SU-DHL-6 (cell line): ENCODE data around the gene LCE1A.

Experiments used
- H2AFZ ChIP-seq: fragments of 200-600 bp; sonication (generic); 2 replicates; pipeline ENCODE4 v1.6.1; 2014; ENCODE audit warnings: low read depth, mild to moderate bottlenecking, moderate library complexity, mixed read lengths, antibody characterized with exemption, low read length; ENCODE audit not compliant: severe bottlenecking
- H3F3A ChIP-seq: fragments of 200-600 bp; shearing (Covaris generic); 2 replicates; pipeline ENCODE4 v1.6.0; 2016; ENCODE audit warnings: antibody characterized with exemption, mild to moderate bottlenecking; ENCODE audit not compliant: insufficient read depth
- H3K27ac ChIP-seq: fragments of 200-600 bp; sonication (generic); 2 replicates; pipeline ENCODE4 v1.5.1; 2016; ENCODE audit warnings: low read depth, mild to moderate bottlenecking, low read length, moderate library complexity, mixed read lengths
- H3K27me3 ChIP-seq: fragments of 200-600 bp; sonication (generic), shearing (Covaris generic); 2 replicates; pipeline ENCODE4 v1.6.0; 2014; ENCODE audit warnings: mild to moderate bottlenecking, low read length
- H3K36me3 ChIP-seq: fragments of 200-600 bp; sonication (generic); 2 replicates; pipeline ENCODE4 v1.6.1; 2014; ENCODE audit warnings: mild to moderate bottlenecking, low read length, mixed read lengths
- H3K4me2 ChIP-seq: fragments of 300-600, 200-600 bp; shearing (Covaris generic), sonication (generic); 2 replicates; pipeline ENCODE4 v1.6.0; 2014; ENCODE audit warnings: low read length, low read depth, mild to moderate bottlenecking; ENCODE audit not compliant: poor library complexity, severe bottlenecking
- H3K4me3 ChIP-seq: fragments of 200-600 bp; sonication (generic); 2 replicates; pipeline ENCODE4 v1.5.1; 2014; ENCODE audit warnings: antibody characterized with exemption, low read length, mild to moderate bottlenecking, mixed read lengths; ENCODE audit not compliant: insufficient read depth, poor library complexity, severe bottlenecking
- H3K79me2 ChIP-seq: fragments of 200-600 bp; sonication (generic); 2 replicates; pipeline ENCODE4 v1.6.1; 2014; ENCODE audit warnings: mild to moderate bottlenecking, low read length, moderate library complexity; ENCODE audit not compliant: insufficient read depth
- H3K9ac ChIP-seq: fragments of 200-600 bp; sonication (generic); 2 replicates; pipeline ENCODE4 v1.7.0; 2014; ENCODE audit warnings: mild to moderate bottlenecking, low read length
- H3K9me2 ChIP-seq: fragments of 200-600 bp; sonication (generic); replicated peaks from 2 replicates; pipeline ENCODE4 v1.6.1; 2014; ENCODE audit warnings: low read length; ENCODE audit not compliant: insufficient read depth
- H3K9me3 ChIP-seq: fragments of 200-600 bp; sonication (generic); 2 replicates; pipeline ENCODE4 v1.6.1; 2014; ENCODE audit warnings: low read length, mixed read lengths; ENCODE audit not compliant: insufficient read depth
- H4K20me1 ChIP-seq: fragments of 200-600 bp; sonication (generic); 2 replicates; pipeline ENCODE4 v1.6.1; 2014; ENCODE audit warnings: low read depth, mild to moderate bottlenecking, antibody characterized with exemption, low read length, moderate library complexity, mixed read lengths
- CTCF ChIP-seq: fragments of 200-600 bp; sonication (generic); IDR thresholded peaks from one replicate; pipeline ENCODE4 v1.5.1; 2017; ENCODE audit warnings: antibody characterized with exemption, mild to moderate bottlenecking, low read length, moderate library complexity; ENCODE audit not compliant: insufficient read depth, poor library complexity, severe bottlenecking
- EZH2phosphoT487 ChIP-seq: fragments of 200-600 bp; sonication (generic), shearing (Covaris generic); conservative IDR thresholded peaks from 2 replicates; pipeline ENCODE4 v1.6.1; 2018; ENCODE audit warnings: mild to moderate bottlenecking, antibody characterized with exemption, low read length, moderate library complexity, mixed read lengths

LCE1A gene

DNA sequence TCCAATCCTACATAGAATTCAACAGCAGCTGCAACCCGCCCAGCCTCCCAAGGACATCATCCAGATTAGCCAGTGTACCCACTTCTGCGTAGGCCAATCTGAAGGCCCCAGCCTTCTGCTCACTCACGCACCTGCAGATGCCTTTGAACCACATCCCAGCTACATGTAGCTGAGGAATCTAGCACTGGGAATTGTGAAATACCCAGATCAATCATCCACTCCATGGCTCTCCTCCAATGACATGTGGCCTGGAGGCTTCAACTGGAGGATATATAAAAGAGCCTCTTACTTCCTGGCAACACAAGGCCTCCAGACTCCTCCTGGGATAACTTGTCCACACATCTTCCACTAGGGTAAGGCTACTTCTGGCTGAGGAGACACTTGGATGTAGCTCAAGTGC, 15.3 kb downstream of the LCE1A start, which contains the start of gene LCE6A:
Gene LCE6A, plus strand, starts transcription at position 301 of the 400 bp plus-strand sequence. CDS start 665 bp downstream, outside the sequence.
- H3K9me2 ChIP-seq, result no peaks in the 10 kb centered on the region
- no peak within 1 kb of the TSS for H3K4me3 ChIP-seq
- H3K9ac ChIP-seq, result no peak within 1 kb of the TSS
- no peak within 1 kb of the TSS for H2AFZ ChIP-seq
- no peak within 1 kb of the TSS for H3K27ac ChIP-seq
- H4K20me1 ChIP-seq, result no peaks in the 10 kb centered on the region
- H3K27me3 ChIP-seq, result no peaks in the 10 kb centered on the region
- no peaks in the 10 kb centered on the region for H3F3A ChIP-seq
- H3K9me3 ChIP-seq, result no peaks in the 10 kb centered on the region
- H3K4me2 ChIP-seq, result no peak within 1 kb of the TSS
- no peaks in the 10 kb centered on the region for H3K79me2 ChIP-seq
- TF ChIP-seq EZH2phosphoT487 (no peak), CTCF (no peak)
- no peaks in the 10 kb centered on the region for H3K36me3 ChIP-seq

- Histone ChIP-seq H3K4me3 (no peak overlapping the region), H3K79me2 (no peaks in the 10 kb centered on the region), H3K9me2 (no peaks in the 10 kb centered on the region), H3K9ac (no peak overlapping the region), H2AFZ (no peak overlapping the region), H3F3A (no peaks in the 10 kb centered on the region), H3K27ac (no peak overlapping the region), H3K4me2 (no peak overlapping the region), H4K20me1 (no peaks in the 10 kb centered on the region), H3K36me3 (no peaks in the 10 kb centered on the region), H3K9me3 (no peaks in the 10 kb centered on the region), H3K27me3 (no peaks in the 10 kb centered on the region; the same call in 1 of the 2 replicates)
- no peak for TF ChIP-seq CTCF
- TF ChIP-seq EZH2phosphoT487, result no peak
These were observed 28.4 kb downstream of the LCE1A start for GRCh38 chr1:152855661-152856060.

GRCh38 chr1:152858062-152858461, 30.8 kb downstream of the LCE1A start:
- H3K79me2 ChIP-seq, result no peaks in the 10 kb centered on the region
- TF ChIP-seq EZH2phosphoT487 (no peak), CTCF (no peak)

More at GRCh38 chr1:152858062-152858461, 30.8 kb downstream of the LCE1A start:
- no peak overlapping the region for H3K4me3 ChIP-seq
- no peaks in the 10 kb centered on the region for H3K9me2 ChIP-seq
- H2AFZ ChIP-seq, result no peak overlapping the region
- H3K9me3 ChIP-seq, result no peaks in the 10 kb centered on the region
- H3K36me3 ChIP-seq, result no peaks in the 10 kb centered on the region
- no peak overlapping the region for H3K9ac ChIP-seq
- H3K27me3 ChIP-seq, result no peaks in the 10 kb centered on the region
- no peak overlapping the region for H3K4me2 ChIP-seq
- H3K27ac ChIP-seq, result no peak overlapping the region
- no peaks in the 10 kb centered on the region for H3F3A ChIP-seq
- H4K20me1 ChIP-seq, result no peaks in the 10 kb centered on the region
